Activated T-helper 9 cell treated with anti-CD3 and anti-CD28 coated beads, Interleukin-2, amount 50 U/mL, for 16 hours (primary cell): ENCODE results near the gene RASD1.

ENCODE experiments used
- DNase-seq: peaks from one replicate; pipeline ENCODE4 v3.0.0-alpha.2; 2020; ENCODE audit warnings: low read depth

The RASD1 gene

GRCh38 chr17:17510456-17511292, 14.5 kb upstream of the RASD1 start:
- DNase-seq: no peak

GRCh38 chr17:17509601-17510425, 13.6 kb upstream of the RASD1 start:
- no peak for DNase-seq

- DNase-seq: no peak
These were observed 12.7 kb upstream of the RASD1 start for GRCh38 chr17:17508646-17509591.

GRCh38 chr17:17508019-17508535, 11.9 kb upstream of the RASD1 start:
- DNase-seq: no peak

- no peak for DNase-seq
These were observed 11.3 kb upstream of the RASD1 start for GRCh38 chr17:17507465-17508011.

- DNase-seq: no peak
These were observed 10.8 kb upstream of the RASD1 start for GRCh38 chr17:17506893-17507464.

- DNase-seq: no peak
These were observed 10.1 kb upstream of the RASD1 start for GRCh38 chr17:17506181-17506741.

GRCh38 chr17:17505610-17506171, 9.5 kb upstream of the RASD1 start:
- no peak for DNase-seq

GRCh38 chr17:17505151-17505550, 9.0 kb upstream of the RASD1 start:
- DNase-seq: no peak

- no peak for DNase-seq
These were observed 8.3 kb upstream of the RASD1 start for GRCh38 chr17:17504341-17505140.

GRCh38 chr17:17503566-17504130, 7.5 kb upstream of the RASD1 start:
- no peak for DNase-seq

GRCh38 chr17:17502741-17503565, 6.8 kb upstream of the RASD1 start:
- no peak for DNase-seq

- DNase-seq: no peak
These were observed 4.9 kb upstream of the RASD1 start for GRCh38 chr17:17500999-17501605.

GRCh38 chr17:17499402-17500145, 3.4 kb upstream of the RASD1 start:
- no peak for DNase-seq

GRCh38 chr17:17498606-17499301, 2.6 kb upstream of the RASD1 start:
- no peak for DNase-seq

- no peak for DNase-seq
These were observed 1.8 kb upstream of the RASD1 start for GRCh38 chr17:17497845-17498520.
